ENCODE measurements around the gene CENPVL3. TPM values are rescaled to one million over a fixed set of nuclear protein-coding genes. Genes with fewer than 3 reads are reported as not detected.

Gene CENPVL3
- total RNA-seq, 2 donors from 2014 or later: 0.16 to 0.41 TPM

Other genes with a start within 250 kb of the CENPVL3 start
- gene NUDT11, start 122.3 kb downstream of the CENPVL3 start, total RNA-seq: 1 to 10 TPM; 3.0 to 4.2 TPM
- gene CENPVL2, start 63.9 kb upstream of the CENPVL3 start, total RNA-seq: not detected
- gene CENPVL1, start 91.6 kb upstream of the CENPVL3 start, total RNA-seq: not detected
- gene GSPT2, start 124.5 kb upstream of the CENPVL3 start, total RNA-seq: 10 to 100 TPM; 11.6 to 13.6 TPM